ENCODE data around the gene TMC1. TPM values are rescaled to one million over a fixed set of nuclear protein-coding genes. Genes with fewer than 3 reads are reported as not detected.
A peak's percentile ranks its signal among the peaks of the same experiment; 100 is the strongest.

Gene TMC1
- total RNA-seq, 2 donors from 2014 or later = 0.09 TPM; not detected in 1

GRCh38 chr9:72855321-72855720 is 333.9 kb downstream of the TMC1 start:
- Histone ChIP-seq H3K27me3 (ENCODE audit: control insufficient read depth, insufficient read depth, low read length, poor library complexity, severe bottlenecking) (peaks cover 9% of the 10 kb centered on the region), H3K27ac (ENCODE audit: low read depth, low read length) (no peak overlapping the region), H3K4me3 (ENCODE audit: low read length) (no peak overlapping the region), H3K4me1 (ENCODE audit: control insufficient read depth, insufficient read depth, low read length) (peaks cover 5% of the 10 kb centered on the region), H3K36me3 (ENCODE audit: control insufficient read depth, insufficient read depth, low read length) (no peaks in the 10 kb centered on the region), H3K9me3 (ENCODE audit: control insufficient read depth, low read length) (no peaks in the 10 kb centered on the region), H3K9ac (ENCODE audit: extremely low read depth, low read length, poor library complexity, severe bottlenecking) (no peak overlapping the region)
- Mint-ChIP-seq H3K36me3 (ENCODE audit: low read depth) (no peaks in the 10 kb centered on the region), H3K27ac (no peak overlapping the region), H3K4me3 (no peak overlapping the region), H3K9me3 (peaks cover 10% of the 10 kb centered on the region), H3K4me1 (peaks cover 26% of the 10 kb centered on the region), H3K27me3 (ENCODE audit: insufficient read depth) (no peaks in the 10 kb centered on the region)
- no peak for DNase-seq
- 83 to 100% methylated on average over 1 of the region's 1 CpG for WGBS, 2 experiments (ENCODE audit: insufficient coverage in 1 of 2, insufficient read length in 1 of 2)
- no peak for TF ChIP-seq CTCF (conservative IDR thresholded peaks at IDR 0.05)

GRCh38 chr9:72855890-72856523 is 334.6 kb downstream of the TMC1 start:
- no peak overlapping the region for H3K27ac Mint-ChIP-seq
- H3K4me3 ChIP-seq (ENCODE audit: low read length) = no peak overlapping the region

GRCh38 chr9:72856972-72857623 is 335.7 kb downstream of the TMC1 start:
- no peak overlapping the region for H3K9ac ChIP-seq (ENCODE audit: extremely low read depth, low read length, poor library complexity, severe bottlenecking)

More at GRCh38 chr9:72855890-72856523, 334.6 kb downstream of the TMC1 start:
- peaks cover 11% of the 10 kb centered on the region for H3K27me3 ChIP-seq (ENCODE audit: control insufficient read depth, insufficient read depth, low read length, poor library complexity, severe bottlenecking)
- no peak overlapping the region for H3K27ac ChIP-seq (ENCODE audit: low read depth, low read length)
- WGBS, 2 experiments (ENCODE audit: insufficient coverage in 1 of 2, insufficient read length in 1 of 2) = 92 to 94% methylated on average over 5 of the region's 5 CpGs
- H3K9me3 Mint-ChIP-seq = peaks cover 7% of the 10 kb centered on the region
- H3K9ac ChIP-seq (ENCODE audit: extremely low read depth, low read length, poor library complexity, severe bottlenecking) = no peak overlapping the region
- H3K36me3 Mint-ChIP-seq (ENCODE audit: low read depth) = no peaks in the 10 kb centered on the region
- peaks cover 2% of the 10 kb centered on the region for H3K27me3 Mint-ChIP-seq (ENCODE audit: insufficient read depth)
- no peaks in the 10 kb centered on the region for H3K9me3 ChIP-seq (ENCODE audit: control insufficient read depth, low read length)
- DNase-seq = peak; percentile 55
- no peak for TF ChIP-seq CTCF (conservative IDR thresholded peaks at IDR 0.05)
- H3K4me1 ChIP-seq (ENCODE audit: control insufficient read depth, insufficient read depth, low read length) = peaks cover 5% of the 10 kb centered on the region
- H3K4me1 Mint-ChIP-seq = peaks cover 26% of the 10 kb centered on the region
- H3K4me3 Mint-ChIP-seq = no peak overlapping the region
- no peaks in the 10 kb centered on the region for H3K36me3 ChIP-seq (ENCODE audit: control insufficient read depth, insufficient read depth, low read length)

More at GRCh38 chr9:72856972-72857623, 335.7 kb downstream of the TMC1 start:
- Mint-ChIP-seq H3K36me3 (ENCODE audit: low read depth) (no peaks in the 10 kb centered on the region), H3K9me3 (peaks cover 2% of the 10 kb centered on the region), H3K27me3 (ENCODE audit: insufficient read depth) (peaks cover 13% of the 10 kb centered on the region), H3K4me3 (no peak overlapping the region), H3K4me1 (peaks cover 26% of the 10 kb centered on the region), H3K27ac (no peak overlapping the region)
- H3K27ac ChIP-seq (ENCODE audit: low read depth, low read length) = no peak overlapping the region
- no peaks in the 10 kb centered on the region for H3K9me3 ChIP-seq (ENCODE audit: control insufficient read depth, low read length)
- H3K36me3 ChIP-seq (ENCODE audit: control insufficient read depth, insufficient read depth, low read length) = no peaks in the 10 kb centered on the region
- H3K4me1 ChIP-seq (ENCODE audit: control insufficient read depth, insufficient read depth, low read length) = peaks cover 5% of the 10 kb centered on the region
- TF ChIP-seq CTCF (conservative IDR thresholded peaks at IDR 0.05) = peak; percentile 81
- peaks cover 22% of the 10 kb centered on the region for H3K27me3 ChIP-seq (ENCODE audit: control insufficient read depth, insufficient read depth, low read length, poor library complexity, severe bottlenecking)
- WGBS, 2 experiments (ENCODE audit: insufficient coverage in 1 of 2, insufficient read length in 1 of 2) = 55 to 63% methylated on average over 3 to 6 of the region's 8 CpGs
- peak; percentile 63 for DNase-seq
- no peak overlapping the region for H3K4me3 ChIP-seq (ENCODE audit: low read length)
